LHCN-M2 (cell line): ENCODE data around the gene SLC16A7. TPM values are rescaled to one million over a fixed set of nuclear protein-coding genes. Genes with fewer than 3 reads are reported as not detected.
"Not testable (repeated sequence)": the region's sequence is repeated elsewhere in the genome, so short reads cannot be mapped to it uniquely, and the experiment has no call there.

ENCODE experiments used
- DNase-seq: peaks from one replicate; pipeline ENCODE4 v3.0.0-alpha.2; 2012; ENCODE audit warnings: low read depth
- total RNA-seq: library from RNA; depleted of rRNA; stranded (reverse); fragments of >200 nt; gene quantifications from 2 replicates; pipeline ENCODE4 v1.2.3, GENCODE V29; 2014

The SLC16A7 gene
- total RNA-seq, 1 experiment from 2014 or later, result 15.9 TPM

GRCh38 chr12:59735231-59735630 is 139.4 kb downstream of the SLC16A7 start:
- DNase-seq, result no peak

GRCh38 chr12:59736359-59736758 is 140.5 kb downstream of the SLC16A7 start:
- DNase-seq, result peak; percentile 22

GRCh38 chr12:59736786-59737185 is 141.0 kb downstream of the SLC16A7 start:
- DNase-seq, result peak; percentile 80

GRCh38 chr12:59737725-59738463 is 142.1 kb downstream of the SLC16A7 start:
- no peak for DNase-seq

- peak; percentile 46 for DNase-seq
Observed at GRCh38 chr12:59742841-59743240, 147.0 kb downstream of the SLC16A7 start.

GRCh38 chr12:59744564-59744963 is 148.7 kb downstream of the SLC16A7 start:
- no peak for DNase-seq

GRCh38 chr12:59751091-59751490 is 155.3 kb downstream of the SLC16A7 start:
- DNase-seq, result not testable (repeated sequence)

GRCh38 chr12:59761542-59761941 is 165.7 kb downstream of the SLC16A7 start:
- DNase-seq, result no peak

GRCh38 chr12:59763835-59764234 is 168.0 kb downstream of the SLC16A7 start:
- no peak for DNase-seq

- DNase-seq, result no peak
Observed at GRCh38 chr12:59768031-59768430, 172.2 kb downstream of the SLC16A7 start.

- DNase-seq, result peak; percentile 54
Observed at GRCh38 chr12:59780605-59781135, 184.8 kb downstream of the SLC16A7 start.

- DNase-seq, result no peak
Observed at GRCh38 chr12:59787610-59788009, 191.8 kb downstream of the SLC16A7 start.

- DNase-seq, result no peak
Observed at GRCh38 chr12:59792647-59793046, 196.8 kb downstream of the SLC16A7 start.

GRCh38 chr12:59803735-59804134 is 207.9 kb downstream of the SLC16A7 start:
- DNase-seq, result no peak

- DNase-seq, result peak; percentile 32
Observed at GRCh38 chr12:59808317-59808910, 212.6 kb downstream of the SLC16A7 start.

- no peak for DNase-seq
Observed at GRCh38 chr12:59811991-59812390, 216.2 kb downstream of the SLC16A7 start.

GRCh38 chr12:59812716-59813115 is 216.9 kb downstream of the SLC16A7 start:
- no peak for DNase-seq

GRCh38 chr12:59820594-59821011 is 224.8 kb downstream of the SLC16A7 start:
- DNase-seq, result no peak

GRCh38 chr12:59823567-59823966 is 227.7 kb downstream of the SLC16A7 start:
- DNase-seq, result peak; percentile 25

GRCh38 chr12:59827767-59828166 is 231.9 kb downstream of the SLC16A7 start:
- DNase-seq, result no peak

- DNase-seq, result peak; percentile 51
Observed at GRCh38 chr12:59828521-59828920, 232.7 kb downstream of the SLC16A7 start.

- no peak for DNase-seq
Observed at GRCh38 chr12:59833408-59833807, 237.6 kb downstream of the SLC16A7 start.
